Measurements from ENCODE around the gene CNGB1. TPM values are rescaled to one million over a fixed set of nuclear protein-coding genes. Genes with fewer than 3 reads are reported as not detected.

CNGB1 gene
- polyA plus RNA-seq, 1 of the 3 experiments (the other 2 are of a cell fraction): 0.05 TPM

DNA sequence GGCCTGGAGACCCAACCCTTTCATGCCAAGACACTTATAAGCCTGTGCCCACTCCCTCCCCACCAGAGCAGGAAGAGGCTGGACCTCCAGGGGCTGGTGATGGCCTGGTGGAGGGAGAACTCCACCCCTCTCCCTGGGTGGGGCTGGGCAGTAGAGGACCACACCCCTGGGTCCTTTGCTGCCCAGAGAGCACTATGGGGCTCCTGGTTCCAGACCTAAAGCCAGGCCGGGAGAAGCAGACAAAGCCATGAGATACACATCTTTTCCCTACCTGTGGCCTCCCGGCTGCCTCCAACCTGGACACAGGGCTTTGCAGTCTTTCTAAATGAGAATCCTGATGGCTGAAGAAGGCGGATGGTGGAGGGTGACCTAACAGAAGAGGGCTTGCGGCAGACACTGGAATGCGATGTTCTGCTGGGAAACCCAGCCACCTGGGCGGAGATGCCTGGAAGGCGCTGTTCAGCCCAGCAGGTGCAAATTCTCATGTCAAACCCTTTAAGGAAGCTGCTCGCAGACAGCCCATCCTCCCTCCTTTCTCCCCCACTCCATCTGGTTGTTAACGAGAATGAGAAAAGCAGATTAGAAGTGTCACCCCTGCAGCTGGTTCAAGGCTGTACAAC lies 124.7 kb downstream of the CNGB1 start:
- H3K9me2 ChIP-seq: no peaks in the 10 kb centered on the region
- WGBS (ENCODE audit: low lambda C conversion rate): 90% methylated on average over 8 of the region's 9 CpGs
- POLR2A ChIA-PET: no interaction called here
- no peak overlapping the region for H3K4me3 ChIP-seq (ENCODE audit: low read depth in 2 of 2, low read length in 1 of 2)
- no peaks in the 10 kb centered on the region for H4K20me1 ChIP-seq (ENCODE audit: insufficient read depth)
- H3K4me2 ChIP-seq: no peak overlapping the region
- no peak for DNase-seq
- no peaks in the 10 kb centered on the region for H3K36me3 ChIP-seq (replicated peaks in 1 of 2; ENCODE audit: control insufficient read depth in 1 of 2, insufficient read depth in 2 of 2, low read length in 1 of 2)
- H3F3A ChIP-seq (replicated peaks; ENCODE audit: insufficient read depth): no peaks in the 10 kb centered on the region
- CTCF ChIA-PET: no interaction called here
- H3K9ac ChIP-seq: no peak overlapping the region
- peaks cover 0 to 8% of the 10 kb centered on the region in 2 experiments; a peak in 1 of 4 replicates for H3K4me1 ChIP-seq (ENCODE audit: control insufficient read depth in 1 of 2, insufficient read depth in 2 of 2, low read depth in 1 of 2, low read length in 1 of 2)
- H3K79me2 ChIP-seq (ENCODE audit: insufficient read depth): no peaks in the 10 kb centered on the region
- TF ChIP-seq NFIC (IDR thresholded peaks at IDR 0.05; ENCODE audit: borderline replicate concordance) (no peak), USF1 (IDR thresholded peaks at IDR 0.05; ENCODE audit: borderline replicate concordance, low read depth) (no peak), RFX5 (IDR thresholded peaks at IDR 0.05; ENCODE audit: low read length) (no peak), GATA2 (CRISPR knock-in tag; IDR thresholded peaks at IDR 0.05) (no peak), REST (IDR thresholded peaks at IDR 0.05; ENCODE audit: low read depth, low read length) (no peak), CHD2 (IDR thresholded peaks at IDR 0.05; ENCODE audit: low read length, partially characterized antibody) (no peak)
- H3K9me3 ChIP-seq: no peaks in the 10 kb centered on the region
- no peak overlapping the region for H3K27ac ChIP-seq (ENCODE audit: low read depth in 2 of 2, low read length in 1 of 2)
- no peak overlapping the region for H2AFZ ChIP-seq (ENCODE audit: low read depth)
- no peaks in the 10 kb centered on the region for H3K27me3 ChIP-seq (ENCODE audit: insufficient read depth)

GRCh38 chr16:57845115-57845514 lies 125.8 kb downstream of the CNGB1 start:
- H3K79me2 ChIP-seq (ENCODE audit: insufficient read depth): no peaks in the 10 kb centered on the region
- no peaks in the 10 kb centered on the region for H3F3A ChIP-seq (replicated peaks; ENCODE audit: insufficient read depth)
- no peaks in the 10 kb centered on the region for H3K27me3 ChIP-seq (ENCODE audit: insufficient read depth)
- H3K9ac ChIP-seq: no peak overlapping the region
- H3K9me2 ChIP-seq: no peaks in the 10 kb centered on the region
- no peak overlapping the region for H3K4me2 ChIP-seq
- ChIA-PET CTCF (no interaction called here), POLR2A (no interaction called here)
- peaks cover 0 to 8% of the 10 kb centered on the region in 2 experiments; a peak in 1 of 4 replicates for H3K4me1 ChIP-seq (ENCODE audit: control insufficient read depth in 1 of 2, insufficient read depth in 2 of 2, low read depth in 1 of 2, low read length in 1 of 2)
- 57% methylated on average over 8 of the region's 8 CpGs for WGBS (ENCODE audit: low lambda C conversion rate)
- H3K36me3 ChIP-seq (replicated peaks in 1 of 2; ENCODE audit: control insufficient read depth in 1 of 2, insufficient read depth in 2 of 2, low read length in 1 of 2): no peaks in the 10 kb centered on the region
- no peaks in the 10 kb centered on the region for H4K20me1 ChIP-seq (ENCODE audit: insufficient read depth)
- no peak overlapping the region for H3K4me3 ChIP-seq (ENCODE audit: low read depth in 2 of 2, low read length in 1 of 2)
- no peak for DNase-seq
- no peaks in the 10 kb centered on the region for H3K9me3 ChIP-seq
- H3K27ac ChIP-seq (ENCODE audit: low read depth in 2 of 2, low read length in 1 of 2): no peak overlapping the region
- H2AFZ ChIP-seq (ENCODE audit: low read depth): no peak overlapping the region
- no peak for TF ChIP-seq USF1 (IDR thresholded peaks at IDR 0.05; ENCODE audit: borderline replicate concordance, low read depth)
- TF ChIP-seq MXI1 (IDR thresholded peaks at IDR 0.05; ENCODE audit: low read depth, low read length): no peak
- TF ChIP-seq TEAD4 (IDR thresholded peaks at IDR 0.05; ENCODE audit: borderline replicate concordance, insufficient read depth): no peak
- TF ChIP-seq NRF1 (IDR thresholded peaks at IDR 0.05; ENCODE audit: low read depth, low read length): no peak
- no peak for TF ChIP-seq RXRA (IDR thresholded peaks at IDR 0.05; ENCODE audit: borderline replicate concordance, low read depth)
- TF ChIP-seq RAD21 (IDR thresholded peaks at IDR 0.05; ENCODE audit: low read length): no peak
- no peak for TF ChIP-seq REST (IDR thresholded peaks at IDR 0.05; ENCODE audit: low read depth, low read length)
- TF ChIP-seq TAF1 (IDR thresholded peaks at IDR 0.05; ENCODE audit: borderline replicate concordance, low read depth, low read length): no peak
- TF ChIP-seq POLR2AphosphoS5 (IDR thresholded peaks at IDR 0.05; ENCODE audit: low read depth, low read length): no peak
- no peak for TF ChIP-seq ELF1 (IDR thresholded peaks at IDR 0.05)
- no peak for TF ChIP-seq IRF3 (IDR thresholded peaks at IDR 0.05; ENCODE audit: low read depth, low read length)

Data from SK-N-SH (cell line).